Measurements from ENCODE around the gene NR0B2.
"Not testable (repeated sequence)": the region's sequence is repeated elsewhere in the genome, so short reads cannot be mapped to it uniquely, and the experiment has no call there.

NR0B2 gene

GRCh38 chr1:26913754-26914619 is at the start of gene NR0B2:
Gene NR0B2, minus strand, starts transcription at chr1:26913975. Its CDS starts 35 bp downstream, at chr1:26913940.
- no peak for DNase-seq

- DNase-seq = no peak
These were observed 48.1 kb upstream of the NR0B2 start for GRCh38 chr1:26961826-26962225.

- no peak for DNase-seq
These were observed 46.8 kb upstream of the NR0B2 start for GRCh38 chr1:26960625-26960966.

- no peak for DNase-seq
These were observed 46.2 kb upstream of the NR0B2 start, which contains the start of gene KDF1 for GRCh38 chr1:26959722-26960624. Gene KDF1, minus strand, starts transcription at chr1:26960468. Its CDS starts 8,088 bp downstream, at chr1:26952380.

GRCh38 chr1:26959270-26959669 is 45.5 kb upstream of the NR0B2 start:
- no peak for DNase-seq

GRCh38 chr1:26957306-26957705 is 43.5 kb upstream of the NR0B2 start:
- DNase-seq = no peak

- DNase-seq = no peak
These were observed 42.5 kb upstream of the NR0B2 start for GRCh38 chr1:26956321-26956720.

GRCh38 chr1:26953374-26953773 is 39.6 kb upstream of the NR0B2 start:
- DNase-seq = no peak

- DNase-seq = no peak
These were observed 38.2 kb upstream of the NR0B2 start for GRCh38 chr1:26951821-26952497.

GRCh38 chr1:26951216-26951615 is 37.4 kb upstream of the NR0B2 start:
- no peak for DNase-seq

- no peak for DNase-seq
These were observed 36.8 kb upstream of the NR0B2 start for GRCh38 chr1:26950602-26951001.

- DNase-seq = no peak
These were observed 36.1 kb upstream of the NR0B2 start for GRCh38 chr1:26949926-26950319.

GRCh38 chr1:26949266-26949925 is 35.6 kb upstream of the NR0B2 start:
- no peak for DNase-seq

GRCh38 chr1:26948725-26949057 is 34.9 kb upstream of the NR0B2 start:
- not testable (repeated sequence) for DNase-seq

- DNase-seq = no peak
These were observed 32.5 kb upstream of the NR0B2 start for GRCh38 chr1:26946270-26946669.

- no peak for DNase-seq
These were observed 32.0 kb upstream of the NR0B2 start for GRCh38 chr1:26945728-26946127.

GRCh38 chr1:26945138-26945537 is 31.4 kb upstream of the NR0B2 start:
- no peak for DNase-seq

GRCh38 chr1:26942656-26943055 is 28.9 kb upstream of the NR0B2 start:
- no peak for DNase-seq

- DNase-seq = no peak
These were observed 27.5 kb upstream of the NR0B2 start for GRCh38 chr1:26941311-26941710.

GRCh38 chr1:26938659-26939025 is 24.9 kb upstream of the NR0B2 start:
- no peak for DNase-seq

GRCh38 chr1:26938004-26938658 is 24.4 kb upstream of the NR0B2 start:
- no peak for DNase-seq

GRCh38 chr1:26936823-26937222 is 23.0 kb upstream of the NR0B2 start:
- DNase-seq = no peak
